DOHH2 (cell line): ENCODE measurements around the gene SORL1-AS1.

Experiments
- EZH2phosphoT487 ChIP-seq: fragments of 200-600 bp; sonication (generic); IDR thresholded peaks from 2 replicates; pipeline ENCODE4 v1.6.1; 2017; ENCODE audit warnings: borderline replicate concordance, mild to moderate bottlenecking, antibody characterized with exemption, low read length, moderate library complexity, mixed read lengths
- TF ChIP-seq, protein P1 (sequence below): fragments of 200-600 bp; sonication (generic); IDR thresholded peaks from one replicate; pipeline ENCODE4 v1.5.1; 2014; ENCODE audit warnings: antibody characterized with exemption, mild to moderate bottlenecking, low read depth, low read length; ENCODE audit not compliant: poor library complexity, severe bottlenecking

DNA sequence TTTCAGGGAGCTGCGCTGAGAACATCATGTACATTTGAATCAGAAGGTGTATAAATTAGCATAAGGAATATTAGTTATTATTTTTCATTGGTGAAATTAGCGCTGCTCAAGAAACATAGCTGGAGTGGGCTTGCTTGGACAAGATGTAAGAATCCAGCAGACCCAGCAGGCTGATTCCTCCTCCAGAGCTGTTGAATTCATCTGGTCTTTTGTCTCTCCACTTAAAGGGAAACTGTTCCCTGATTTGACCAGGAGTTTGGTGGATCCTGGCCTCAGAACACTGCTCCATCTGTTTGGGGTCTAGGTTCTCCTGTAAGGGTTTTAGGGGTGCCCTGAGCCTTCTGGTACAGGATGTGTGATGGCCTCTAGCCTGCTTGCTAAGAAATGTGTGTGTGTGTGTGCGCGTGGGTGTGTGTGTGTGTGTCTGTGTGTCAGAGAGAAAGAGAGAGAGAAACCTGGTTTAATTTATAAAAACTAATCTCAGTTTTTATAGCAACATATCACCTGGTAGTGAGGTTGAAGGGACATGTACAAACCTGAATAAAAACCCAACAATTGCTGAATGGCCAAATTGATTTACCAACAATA is 9.0 kb downstream of the SORL1-AS1 start:
- TF ChIP-seq, protein P1, sequence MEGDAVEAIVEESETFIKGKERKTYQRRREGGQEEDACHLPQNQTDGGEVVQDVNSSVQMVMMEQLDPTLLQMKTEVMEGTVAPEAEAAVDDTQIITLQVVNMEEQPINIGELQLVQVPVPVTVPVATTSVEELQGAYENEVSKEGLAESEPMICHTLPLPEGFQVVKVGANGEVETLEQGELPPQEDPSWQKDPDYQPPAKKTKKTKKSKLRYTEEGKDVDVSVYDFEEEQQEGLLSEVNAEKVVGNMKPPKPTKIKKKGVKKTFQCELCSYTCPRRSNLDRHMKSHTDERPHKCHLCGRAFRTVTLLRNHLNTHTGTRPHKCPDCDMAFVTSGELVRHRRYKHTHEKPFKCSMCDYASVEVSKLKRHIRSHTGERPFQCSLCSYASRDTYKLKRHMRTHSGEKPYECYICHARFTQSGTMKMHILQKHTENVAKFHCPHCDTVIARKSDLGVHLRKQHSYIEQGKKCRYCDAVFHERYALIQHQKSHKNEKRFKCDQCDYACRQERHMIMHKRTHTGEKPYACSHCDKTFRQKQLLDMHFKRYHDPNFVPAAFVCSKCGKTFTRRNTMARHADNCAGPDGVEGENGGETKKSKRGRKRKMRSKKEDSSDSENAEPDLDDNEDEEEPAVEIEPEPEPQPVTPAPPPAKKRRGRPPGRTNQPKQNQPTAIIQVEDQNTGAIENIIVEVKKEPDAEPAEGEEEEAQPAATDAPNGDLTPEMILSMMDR, result no peak
- TF ChIP-seq EZH2phosphoT487, result no peak
